ENCODE data around the gene PYDC1.

Gene PYDC1

DNA sequence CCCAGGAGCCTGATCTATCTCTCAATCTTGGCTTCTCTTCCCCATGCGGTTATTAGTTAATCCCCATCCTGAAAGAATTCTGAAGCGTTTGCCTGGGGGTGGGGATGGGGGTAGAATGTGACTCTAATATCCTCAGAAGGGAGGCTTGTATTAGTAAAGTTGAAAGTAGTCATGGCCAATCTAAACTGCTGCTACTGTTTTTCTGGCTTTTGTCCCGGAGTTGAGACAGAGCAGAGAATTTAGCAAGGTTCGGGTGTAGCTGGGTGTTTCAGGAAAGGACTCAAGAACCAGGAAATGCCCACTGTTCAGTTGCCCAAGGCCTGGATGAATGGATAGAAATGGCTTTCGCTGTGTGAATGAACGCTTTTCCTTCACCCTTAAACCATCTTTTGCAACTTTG lies 25.3 kb upstream of the PYDC1 start:
- no peak for TF ChIP-seq ZNF274 (IDR thresholded peaks at IDR 0.05; ENCODE audit: low read depth, low read length)
- H3K4me3 ChIP-seq (ENCODE audit: low read length), result no peak overlapping the region

DNA sequence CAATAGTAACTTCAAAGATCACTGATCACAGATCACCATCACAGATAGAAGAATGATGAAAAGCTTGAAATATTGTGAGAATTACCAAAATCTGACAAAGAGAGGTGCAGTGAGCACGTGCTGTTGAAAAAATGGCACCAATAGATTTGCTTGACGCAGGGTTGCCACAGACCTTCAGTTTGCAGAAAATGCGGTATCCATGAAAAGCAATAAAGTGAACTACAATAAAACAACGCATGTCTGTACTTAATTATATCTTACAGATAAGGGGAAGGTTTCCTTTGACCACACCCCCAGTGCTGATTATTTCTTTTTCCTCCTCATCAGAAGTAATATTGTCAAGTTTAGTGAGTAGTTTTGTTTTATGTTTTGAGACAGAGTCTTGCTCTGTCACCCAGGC lies 21.1 kb upstream of the PYDC1 start:
- no peak overlapping the region for H3K4me3 ChIP-seq (ENCODE audit: low read length)
- no peak for TF ChIP-seq ZNF274 (IDR thresholded peaks at IDR 0.05; ENCODE audit: low read depth, low read length)

DNA sequence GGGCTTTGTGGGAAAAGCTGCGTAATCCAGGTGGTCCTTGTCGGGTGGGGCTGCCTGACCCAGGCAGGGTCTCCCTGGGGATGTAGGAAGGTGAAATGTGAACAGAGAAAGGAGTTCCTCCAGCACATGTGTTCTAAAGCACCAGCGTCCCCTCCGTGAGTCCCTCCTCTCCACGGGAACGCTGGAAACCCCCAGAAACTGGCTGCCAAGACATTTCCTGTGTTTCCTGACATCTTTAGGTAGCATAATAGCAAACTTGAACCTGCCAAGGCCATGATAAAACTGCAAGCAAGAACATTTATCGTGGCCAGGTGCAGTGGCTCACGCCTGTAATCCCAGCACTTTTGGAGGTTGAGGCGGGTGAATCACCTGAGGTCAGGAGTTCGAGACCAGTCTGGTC lies 12.6 kb upstream of the PYDC1 start:
- TF ChIP-seq ZNF274 (IDR thresholded peaks at IDR 0.05; ENCODE audit: low read depth, low read length), result no peak
- H3K4me3 ChIP-seq (ENCODE audit: low read length), result no peak overlapping the region

DNA sequence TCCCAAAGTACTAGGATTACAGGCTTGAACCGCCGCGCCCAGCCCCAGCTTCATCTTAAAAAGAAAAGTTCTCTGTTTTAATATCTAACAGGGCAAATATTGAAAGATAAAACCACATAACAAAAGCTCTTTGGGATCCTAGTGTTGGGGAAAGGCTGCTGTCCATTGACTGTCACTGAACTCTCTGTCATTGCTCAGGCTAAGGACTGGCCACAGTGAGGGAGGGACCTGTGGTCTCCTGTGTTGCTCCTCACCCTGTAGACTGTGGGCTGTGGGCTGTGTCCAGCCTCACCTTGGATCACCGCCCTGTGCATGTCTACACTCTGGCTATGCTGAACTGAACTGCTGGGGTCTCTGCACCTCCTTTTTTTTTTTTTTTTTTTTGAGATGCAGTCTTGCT lies 11.3 kb upstream of the PYDC1 start:
- H3K4me3 ChIP-seq (ENCODE audit: low read length), result no peak overlapping the region
- no peak for TF ChIP-seq ZNF274 (IDR thresholded peaks at IDR 0.05; ENCODE audit: low read depth, low read length)

- no peak for TF ChIP-seq ZNF274 (IDR thresholded peaks at IDR 0.05; ENCODE audit: low read depth, low read length)
- no peak overlapping the region for H3K4me3 ChIP-seq (ENCODE audit: low read length)
Observed at GRCh38 chr16:31225193-31225592, 8.3 kb upstream of the PYDC1 start.

GRCh38 chr16:31224092-31224955 lies 7.4 kb upstream of the PYDC1 start:
- TF ChIP-seq ZNF274 (IDR thresholded peaks at IDR 0.05; ENCODE audit: low read depth, low read length), result no peak
- no peak overlapping the region for H3K4me3 ChIP-seq (ENCODE audit: low read length)

DNA sequence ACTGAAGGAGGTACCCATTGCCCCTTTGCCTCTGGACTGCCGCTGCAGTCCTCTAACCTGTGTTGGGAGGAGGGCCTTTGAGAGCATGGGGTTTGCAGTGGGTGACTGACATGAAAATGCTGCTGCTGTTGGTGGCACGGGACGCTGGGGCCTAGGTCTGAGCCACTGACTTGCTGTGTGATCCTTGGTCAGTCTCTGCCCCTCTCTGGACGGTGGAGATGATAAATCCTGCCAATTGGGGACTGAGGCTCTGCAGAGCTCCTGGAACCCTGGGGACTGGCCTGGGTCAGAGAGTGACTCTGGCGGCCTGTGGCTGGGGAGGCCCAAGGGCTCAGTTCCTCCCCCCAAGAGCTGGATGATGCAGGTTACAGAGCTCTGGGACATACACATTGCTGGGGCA lies 6.1 kb upstream of the PYDC1 start:
- no peak overlapping the region for H3K4me3 ChIP-seq (ENCODE audit: low read length)
- no peak for TF ChIP-seq ZNF274 (IDR thresholded peaks at IDR 0.05; ENCODE audit: low read depth, low read length)

DNA sequence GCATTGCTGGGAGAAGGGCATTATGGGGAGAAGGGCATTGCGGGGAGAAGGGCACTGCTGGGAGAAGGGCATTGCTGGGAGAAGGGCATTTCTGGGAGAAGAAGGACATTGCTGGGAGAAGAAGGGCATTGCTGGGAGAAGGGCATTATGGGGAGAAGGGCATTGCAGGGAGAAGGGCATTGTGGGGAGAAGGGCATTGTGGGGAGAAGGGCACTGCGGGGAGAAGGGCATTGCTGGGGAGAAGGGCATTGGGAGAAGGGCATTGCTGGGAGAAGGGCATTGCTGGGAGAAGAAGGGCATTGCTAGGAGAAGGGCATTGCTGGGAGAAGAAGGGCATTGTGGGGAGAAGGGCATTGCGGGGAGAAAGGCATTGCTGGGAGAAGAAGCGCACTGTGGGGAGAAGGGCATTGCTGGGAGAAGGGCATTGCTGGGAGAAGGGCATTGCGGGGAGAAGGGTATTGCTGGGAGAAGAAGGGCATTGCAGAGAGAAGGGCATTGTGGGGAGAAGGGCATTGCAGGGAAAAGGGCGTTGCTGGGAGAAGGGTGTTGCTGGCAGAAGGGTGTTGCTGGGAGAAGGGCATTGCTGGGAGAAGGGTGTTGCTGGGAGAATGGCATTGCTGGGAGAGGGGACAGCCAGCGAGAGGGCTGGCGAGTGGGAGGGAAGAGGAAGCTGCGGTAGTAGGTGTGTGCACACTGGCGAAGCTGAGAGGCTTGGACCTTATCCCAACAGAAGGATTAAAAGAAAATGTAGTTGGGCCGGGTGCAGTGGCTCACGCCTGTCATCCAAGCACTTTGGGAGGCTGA lies 4.6 kb upstream of the PYDC1 start:
- H3K4me3 ChIP-seq (ENCODE audit: low read length), result no peak overlapping the region
- no peak for TF ChIP-seq ZNF274 (IDR thresholded peaks at IDR 0.05; ENCODE audit: low read depth, low read length)

DNA sequence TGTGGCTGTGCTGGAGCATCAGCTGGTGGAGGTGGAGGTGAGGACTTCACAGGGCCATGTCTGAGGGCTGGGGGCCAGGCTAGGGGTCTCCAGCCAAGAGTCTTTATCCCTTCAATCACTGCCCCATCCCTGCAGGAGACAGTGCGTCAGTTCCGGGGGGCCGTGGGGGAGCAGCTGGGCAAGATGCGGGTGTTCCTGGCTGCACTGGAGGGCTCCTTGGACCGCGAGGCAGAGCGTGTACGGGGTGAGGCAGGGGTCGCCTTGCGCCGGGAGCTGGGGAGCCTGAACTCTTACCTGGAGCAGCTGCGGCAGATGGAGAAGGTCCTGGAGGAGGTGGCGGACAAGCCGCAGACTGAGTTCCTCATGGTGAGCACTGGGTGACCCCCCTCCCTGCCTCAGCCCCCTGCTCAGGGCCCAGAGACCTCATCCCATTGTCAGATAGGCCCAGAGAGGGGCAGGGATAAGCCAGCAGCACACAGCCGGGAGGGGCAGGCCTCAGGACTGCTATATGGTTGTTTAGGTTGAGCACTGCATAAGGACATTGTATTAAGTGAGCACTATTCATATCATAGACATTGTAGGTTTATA lies 2.3 kb upstream of the PYDC1 start:
- H3K4me3 ChIP-seq (ENCODE audit: low read length), result no peak overlapping the region
- TF ChIP-seq ZNF274 (IDR thresholded peaks at IDR 0.05; ENCODE audit: low read depth, low read length), result no peak

- TF ChIP-seq ZNF274 (IDR thresholded peaks at IDR 0.05; ENCODE audit: low read depth, low read length), result no peak
- H3K4me3 ChIP-seq (ENCODE audit: low read length), result no peak overlapping the region
Observed at GRCh38 chr16:31217136-31217530, 198 bp upstream of the PYDC1 start.

DNA sequence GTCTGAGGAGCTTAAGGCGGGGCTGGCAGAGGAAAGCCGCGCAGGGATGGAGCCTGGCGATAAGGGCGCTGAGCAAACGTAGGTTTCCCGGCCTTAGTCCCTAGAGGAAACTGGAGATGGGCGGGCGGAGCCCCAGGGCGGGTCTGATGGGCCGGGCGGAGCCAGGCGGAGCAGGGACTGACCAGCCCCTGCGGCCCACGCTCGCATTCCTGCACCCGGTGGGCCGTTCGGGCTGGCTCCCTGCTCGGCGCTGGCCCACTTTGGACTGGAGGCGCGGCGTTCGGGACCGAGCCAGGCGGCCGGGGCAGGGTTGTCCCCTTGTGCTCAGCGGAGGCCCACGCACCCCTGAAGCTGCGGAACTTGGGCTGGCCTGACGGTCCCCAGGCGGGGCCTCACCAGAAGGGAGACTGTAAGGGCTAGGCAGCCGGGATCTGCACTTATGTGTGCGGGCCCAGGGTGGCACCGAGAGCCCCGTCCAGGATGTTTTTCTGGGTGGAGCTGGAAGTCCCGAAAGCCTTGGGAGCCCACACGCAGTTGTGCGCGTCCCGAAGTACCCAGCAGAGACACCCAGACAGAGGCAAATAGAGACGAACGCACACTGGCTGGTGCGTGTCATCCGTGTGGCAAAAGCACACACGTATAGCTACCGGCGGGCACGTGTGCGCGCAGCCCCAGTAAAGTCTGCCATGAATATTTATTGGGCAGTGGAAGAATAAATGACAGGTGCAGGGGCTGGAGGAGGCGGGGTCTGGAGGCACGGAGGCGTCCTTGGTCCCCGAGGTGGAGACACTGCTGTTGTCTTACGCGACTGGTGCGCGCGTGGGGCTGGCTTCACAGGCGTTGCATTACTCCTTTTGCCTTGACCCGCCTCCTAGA lies 1.4 kb downstream of the PYDC1 start:
- peak overlapping the region; percentile 5; the same call in 1 of the 2 replicates for H3K4me3 ChIP-seq (ENCODE audit: low read length)
- no peak for TF ChIP-seq ZNF274 (IDR thresholded peaks at IDR 0.05; ENCODE audit: low read depth, low read length)

GRCh38 chr16:31214708-31215286 lies 2.1 kb downstream of the PYDC1 start:
- no peak for TF ChIP-seq ZNF274 (IDR thresholded peaks at IDR 0.05; ENCODE audit: low read depth, low read length)
- no peak overlapping the region for H3K4me3 ChIP-seq (ENCODE audit: low read length)

DNA sequence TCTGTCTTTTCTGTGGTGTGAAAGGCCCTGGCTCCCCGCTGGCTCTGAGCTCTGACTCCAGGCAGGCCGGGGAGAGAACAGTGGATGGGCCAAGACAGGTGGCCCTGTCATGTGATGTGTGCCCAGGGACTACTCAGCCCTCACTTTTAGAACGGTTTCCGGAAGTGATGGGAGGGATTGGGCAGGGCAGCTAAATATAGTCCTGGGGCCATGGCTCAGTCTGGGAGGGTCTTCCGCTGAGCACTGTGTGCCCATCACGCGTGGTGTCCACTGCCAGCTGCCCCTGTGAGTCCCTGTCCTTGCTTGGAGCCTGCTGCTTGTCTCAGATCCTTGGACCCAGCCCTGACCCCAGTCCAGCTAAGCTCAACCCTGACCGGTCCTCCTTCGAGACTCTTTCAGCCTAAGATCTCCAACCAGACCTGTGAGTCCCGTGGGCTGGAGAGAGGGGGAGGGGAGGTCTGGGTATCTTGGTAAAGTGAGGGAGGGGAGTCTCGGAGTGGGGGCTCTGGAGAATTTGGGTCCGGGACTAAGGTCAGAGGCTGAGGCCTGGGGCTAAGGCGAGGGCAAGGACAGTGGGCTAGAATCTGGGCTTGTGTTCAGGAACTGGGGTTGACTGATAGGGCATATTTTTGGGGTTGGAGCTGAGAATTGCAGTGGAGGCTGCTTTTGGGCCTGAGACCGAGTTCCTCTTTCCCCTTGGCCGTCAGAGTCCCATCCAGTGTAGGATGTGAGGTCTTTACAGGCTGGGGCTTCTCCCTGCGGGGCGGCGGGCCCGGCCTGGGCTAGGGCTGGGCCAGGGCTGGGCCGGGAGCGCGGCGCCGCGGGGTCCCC lies 2.8 kb downstream of the PYDC1 start, which contains the start of gene TRIM72:
TRIM72 (plus strand) TSS at position 243 of the 831 bp plus-strand sequence. CDS start 620 bp downstream, outside the sequence.
- no peak within 1 kb of the TSS for H3K4me3 ChIP-seq (ENCODE audit: low read length)
- no peak for TF ChIP-seq ZNF274 (IDR thresholded peaks at IDR 0.05; ENCODE audit: low read depth, low read length)

Data from GM08714 (cell line).